Retinal pigment epithelial cell (primary cell): ENCODE results near the gene TERF2IP.

Source experiments
- DNase-seq: peaks from one replicate; pipeline ENCODE4 v3.0.0-alpha.2; 2010; ENCODE audit warnings: low read depth
- H3K4me3 ChIP-seq: 2 replicates; pipeline ENCODE4 v1.5.1; 2011; ENCODE audit warnings: mild to moderate bottlenecking, low read length, control low read depth, moderate library complexity
- TF ChIP-seq, protein P1 (sequence below): conservative IDR thresholded peaks from 2 replicates; pipeline ENCODE4 v1.5.1; 2011; ENCODE audit warnings: low read depth, low read length, control low read depth, inconsistent platforms

The TERF2IP gene, protein sequence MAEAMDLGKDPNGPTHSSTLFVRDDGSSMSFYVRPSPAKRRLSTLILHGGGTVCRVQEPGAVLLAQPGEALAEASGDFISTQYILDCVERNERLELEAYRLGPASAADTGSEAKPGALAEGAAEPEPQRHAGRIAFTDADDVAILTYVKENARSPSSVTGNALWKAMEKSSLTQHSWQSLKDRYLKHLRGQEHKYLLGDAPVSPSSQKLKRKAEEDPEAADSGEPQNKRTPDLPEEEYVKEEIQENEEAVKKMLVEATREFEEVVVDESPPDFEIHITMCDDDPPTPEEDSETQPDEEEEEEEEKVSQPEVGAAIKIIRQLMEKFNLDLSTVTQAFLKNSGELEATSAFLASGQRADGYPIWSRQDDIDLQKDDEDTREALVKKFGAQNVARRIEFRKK

GRCh38 chr16:75647492-75648264 lies at the start of gene TERF2IP, which contains the start of gene KARS1:
TERF2IP (plus strand) TSS chr16:75647773; CDS start chr16:75647883, 110 bp downstream.
KARS1 (minus strand) TSS chr16:75647665; CDS start chr16:75647639, 26 bp downstream.
- H3K4me3 ChIP-seq: peak within 1 kb of the TSS; percentile 79
- DNase-seq: peak; percentile 65
- TF ChIP-seq, protein P1, sequence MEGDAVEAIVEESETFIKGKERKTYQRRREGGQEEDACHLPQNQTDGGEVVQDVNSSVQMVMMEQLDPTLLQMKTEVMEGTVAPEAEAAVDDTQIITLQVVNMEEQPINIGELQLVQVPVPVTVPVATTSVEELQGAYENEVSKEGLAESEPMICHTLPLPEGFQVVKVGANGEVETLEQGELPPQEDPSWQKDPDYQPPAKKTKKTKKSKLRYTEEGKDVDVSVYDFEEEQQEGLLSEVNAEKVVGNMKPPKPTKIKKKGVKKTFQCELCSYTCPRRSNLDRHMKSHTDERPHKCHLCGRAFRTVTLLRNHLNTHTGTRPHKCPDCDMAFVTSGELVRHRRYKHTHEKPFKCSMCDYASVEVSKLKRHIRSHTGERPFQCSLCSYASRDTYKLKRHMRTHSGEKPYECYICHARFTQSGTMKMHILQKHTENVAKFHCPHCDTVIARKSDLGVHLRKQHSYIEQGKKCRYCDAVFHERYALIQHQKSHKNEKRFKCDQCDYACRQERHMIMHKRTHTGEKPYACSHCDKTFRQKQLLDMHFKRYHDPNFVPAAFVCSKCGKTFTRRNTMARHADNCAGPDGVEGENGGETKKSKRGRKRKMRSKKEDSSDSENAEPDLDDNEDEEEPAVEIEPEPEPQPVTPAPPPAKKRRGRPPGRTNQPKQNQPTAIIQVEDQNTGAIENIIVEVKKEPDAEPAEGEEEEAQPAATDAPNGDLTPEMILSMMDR: no peak

DNA sequence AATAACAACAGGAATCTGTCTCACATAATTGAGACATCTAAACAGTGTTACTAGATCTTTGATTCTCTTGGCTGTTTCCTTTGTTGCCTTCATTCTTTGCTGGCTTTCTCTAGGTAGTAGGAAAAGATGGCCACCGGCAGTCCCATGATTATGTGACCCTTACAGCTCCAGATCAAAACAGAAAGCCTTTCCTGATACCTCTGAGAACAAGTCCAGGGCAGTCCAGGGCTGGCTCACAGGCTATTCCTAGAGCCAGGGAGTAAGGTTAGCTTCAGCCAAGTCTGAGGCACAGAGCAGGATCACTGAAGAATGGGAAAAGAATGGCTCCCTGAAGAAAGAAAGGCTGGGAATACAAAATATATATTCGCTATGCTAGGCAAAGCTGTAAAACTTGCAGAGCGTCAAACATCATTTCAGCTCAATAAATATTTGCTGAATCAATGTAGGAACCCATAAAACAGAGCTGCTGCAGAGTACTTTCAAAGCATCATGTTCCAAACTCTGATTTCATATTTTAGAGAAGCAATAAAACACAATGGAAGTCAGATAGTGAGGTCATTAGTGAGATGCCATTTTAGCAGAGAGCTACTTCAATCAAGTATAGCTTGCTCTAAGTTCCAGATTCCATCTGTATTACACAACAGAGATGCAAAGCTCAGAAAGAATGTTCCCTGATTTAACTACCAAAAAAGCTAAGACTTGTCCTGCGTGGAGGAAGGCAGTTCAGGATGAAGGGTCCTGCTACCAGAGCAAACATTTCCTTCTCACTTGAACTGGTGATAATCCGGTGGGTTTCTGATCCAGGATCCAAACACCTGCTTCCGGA lies 47.9 kb upstream of the TERF2IP start:
- TF ChIP-seq, protein P1: no peak
- no peak for DNase-seq

DNA sequence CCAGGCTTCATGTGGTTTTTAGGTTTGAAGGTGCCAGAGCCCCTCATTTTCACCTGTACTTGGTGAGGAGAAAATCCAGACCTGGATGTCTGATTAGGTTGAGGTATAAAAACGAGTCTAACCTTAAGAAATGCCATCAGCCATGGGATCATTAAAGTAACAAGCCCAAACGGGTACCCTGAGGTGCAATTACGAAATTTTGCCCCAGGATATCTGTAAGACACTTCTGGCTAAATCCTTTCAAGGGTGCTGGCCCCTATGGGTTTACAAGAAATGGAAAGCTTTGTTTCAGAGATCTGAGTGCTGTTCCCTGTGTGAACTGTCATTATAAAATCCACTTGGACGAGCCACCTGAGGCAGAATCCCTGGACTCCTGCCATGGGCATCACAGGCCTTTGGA lies 44.3 kb upstream of the TERF2IP start:
- no peak for DNase-seq
- TF ChIP-seq, protein P1: no peak
- no peak overlapping the region for H3K4me3 ChIP-seq

More for the DNA sequence above, 47.9 kb upstream of the TERF2IP start:
- no peak overlapping the region for H3K4me3 ChIP-seq

GRCh38 chr16:75606507-75606906 lies 41.1 kb upstream of the TERF2IP start:
- H3K4me3 ChIP-seq: no peak overlapping the region
- DNase-seq: no peak
- TF ChIP-seq, protein P1: no peak

DNA sequence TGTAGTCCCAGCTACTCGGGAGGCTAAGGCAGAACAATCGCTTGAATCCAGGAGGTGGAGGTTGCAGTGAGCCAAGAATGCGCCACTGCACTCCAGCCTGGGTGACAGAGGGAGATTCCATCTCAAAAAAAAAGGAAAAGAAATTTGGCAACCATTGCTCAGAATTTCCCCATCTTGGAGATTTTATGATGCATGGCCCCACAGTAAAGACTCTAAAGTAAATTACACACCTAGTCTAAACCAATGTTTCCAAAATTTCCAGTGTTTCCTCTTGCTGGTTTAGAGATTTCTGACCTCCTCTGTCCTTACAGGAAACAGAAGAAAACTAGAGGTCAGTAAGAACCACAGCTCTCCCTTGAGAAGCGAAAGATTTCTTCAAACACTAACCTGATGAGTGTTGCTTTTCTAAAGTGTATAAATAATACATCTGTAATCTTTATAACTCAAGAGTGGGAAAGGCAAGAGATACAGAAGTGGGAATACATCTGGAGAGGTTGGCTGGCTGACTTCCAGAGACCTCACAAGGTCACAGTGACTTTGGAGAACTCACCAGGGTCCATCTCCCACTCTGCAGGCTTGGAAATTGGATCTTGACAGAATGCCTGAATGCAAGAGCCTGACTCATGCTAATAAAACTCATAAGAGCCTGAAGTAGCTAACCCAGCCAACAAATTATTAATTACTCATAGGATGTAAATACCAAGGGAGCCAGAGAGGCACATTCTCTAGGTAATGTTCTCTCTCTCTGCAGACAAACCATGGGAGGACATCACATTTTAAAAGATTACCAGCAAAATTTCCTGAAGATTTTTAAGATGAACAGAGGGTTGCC lies 33.3 kb upstream of the TERF2IP start:
- DNase-seq: peak; percentile 7
- no peak overlapping the region for H3K4me3 ChIP-seq
- TF ChIP-seq, protein P1: no peak

DNA sequence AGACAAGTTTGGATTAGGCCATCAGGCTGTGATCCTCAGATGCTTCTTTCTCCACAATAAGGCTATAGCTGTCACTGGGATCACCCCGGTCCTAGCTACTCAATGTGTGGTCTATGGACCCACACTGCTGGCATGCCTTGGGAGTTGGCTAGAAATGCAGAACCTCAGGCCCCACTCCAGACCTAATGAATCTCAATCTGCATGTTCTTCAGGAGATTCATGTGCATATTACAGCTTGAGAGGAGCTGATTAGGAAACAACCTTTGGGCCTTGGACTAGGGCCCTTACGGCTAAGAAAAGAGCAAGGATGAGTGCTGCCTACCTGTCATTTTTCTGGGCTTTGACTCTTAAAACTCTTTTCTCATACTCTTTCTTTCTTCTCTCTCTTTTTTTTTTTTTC lies 32.0 kb upstream of the TERF2IP start:
- DNase-seq: no peak
- TF ChIP-seq, protein P1: no peak
- no peak overlapping the region for H3K4me3 ChIP-seq
